ENCODE results near the gene SUGCT. TPM values are rescaled to one million over a fixed set of nuclear protein-coding genes. Genes with fewer than 3 reads are reported as not detected.

SUGCT gene
- total RNA-seq, 1 experiment from 2014 or later: 5.4 TPM

GRCh38 chr7:40843338-40843985, 708.7 kb downstream of the SUGCT start:
- no CpG with 5 or more reads among the region's 8 CpGs for WGBS (ENCODE audit: extremely low coverage, insufficient read length, low lambda C conversion rate)
- no peaks in the 10 kb centered on the region for H3K79me1 ChIP-seq (ENCODE audit: insufficient read depth, low read depth, low read length, poor library complexity, severe bottlenecking)
- Mint-ChIP-seq H3K27me3 (ENCODE audit: low read depth) (peaks cover 3% of the 10 kb centered on the region), H3K27ac (peak overlapping the region in 1 of 3 experiments; percentile 70; a peak in 2 of 7 replicates), H3K4me1 (peaks cover 0 to 4% of the 10 kb centered on the region in 2 experiments; a peak in 2 of 4 replicates), H3K4me3 (no peak overlapping the region), H3K9me3 (peaks cover 6 to 13% of the 10 kb centered on the region in 2 experiments; a peak in 4 of 5 replicates), H3K36me3 (ENCODE audit: insufficient read depth in 1 of 3, low read depth in 3 of 3) (peaks cover 4 to 27% (median 4%) of the 10 kb centered on the region in 3 experiments; a peak in 6 of 7 replicates)
- no peak overlapping the region for H2AFZ ChIP-seq (ENCODE audit: low read length)
- TF ChIP-seq, protein P1, sequence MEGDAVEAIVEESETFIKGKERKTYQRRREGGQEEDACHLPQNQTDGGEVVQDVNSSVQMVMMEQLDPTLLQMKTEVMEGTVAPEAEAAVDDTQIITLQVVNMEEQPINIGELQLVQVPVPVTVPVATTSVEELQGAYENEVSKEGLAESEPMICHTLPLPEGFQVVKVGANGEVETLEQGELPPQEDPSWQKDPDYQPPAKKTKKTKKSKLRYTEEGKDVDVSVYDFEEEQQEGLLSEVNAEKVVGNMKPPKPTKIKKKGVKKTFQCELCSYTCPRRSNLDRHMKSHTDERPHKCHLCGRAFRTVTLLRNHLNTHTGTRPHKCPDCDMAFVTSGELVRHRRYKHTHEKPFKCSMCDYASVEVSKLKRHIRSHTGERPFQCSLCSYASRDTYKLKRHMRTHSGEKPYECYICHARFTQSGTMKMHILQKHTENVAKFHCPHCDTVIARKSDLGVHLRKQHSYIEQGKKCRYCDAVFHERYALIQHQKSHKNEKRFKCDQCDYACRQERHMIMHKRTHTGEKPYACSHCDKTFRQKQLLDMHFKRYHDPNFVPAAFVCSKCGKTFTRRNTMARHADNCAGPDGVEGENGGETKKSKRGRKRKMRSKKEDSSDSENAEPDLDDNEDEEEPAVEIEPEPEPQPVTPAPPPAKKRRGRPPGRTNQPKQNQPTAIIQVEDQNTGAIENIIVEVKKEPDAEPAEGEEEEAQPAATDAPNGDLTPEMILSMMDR (conservative IDR thresholded peaks at IDR 0.05): no peak
- H2BK20ac ChIP-seq (ENCODE audit: low read depth, low read length, poor library complexity, severe bottlenecking): no peak overlapping the region
- no peaks in the 10 kb centered on the region for H3K4me1 ChIP-seq (ENCODE audit: insufficient read depth, low read length)
- no peak overlapping the region for H3K9ac ChIP-seq (ENCODE audit: extremely low read depth, insufficient read length, low read length)
- H2BK120ac ChIP-seq (ENCODE audit: low read depth, low read length, poor library complexity, severe bottlenecking): no peak overlapping the region
- H3K18ac ChIP-seq (ENCODE audit: insufficient read length, low read depth, low read length): no peak overlapping the region
- no peaks in the 10 kb centered on the region for H3K23me2 ChIP-seq (ENCODE audit: insufficient read length, low read depth, low read length, poor library complexity, severe bottlenecking)
- no peak overlapping the region for H2AK5ac ChIP-seq (ENCODE audit: insufficient read length, low read length)
- H3K27ac ChIP-seq (ENCODE audit: insufficient read length, low read depth, low read length): no peak overlapping the region
- H3K23ac ChIP-seq (ENCODE audit: insufficient read length, low read depth, low read length): no peak overlapping the region
- H3K14ac ChIP-seq (ENCODE audit: insufficient read depth, low read length): no peak overlapping the region
- H2BK12ac ChIP-seq (ENCODE audit: insufficient read length, low read depth, low read length): no peak overlapping the region
- no peak overlapping the region for H3K56ac ChIP-seq (ENCODE audit: insufficient read length, low read depth, low read length)
- no peak for DNase-seq
- no peaks in the 10 kb centered on the region for H3K9me3 ChIP-seq (ENCODE audit: control insufficient read depth, low read depth, low read length)
- H2BK15ac ChIP-seq (ENCODE audit: low read depth, low read length): no peak overlapping the region
- H4K8ac ChIP-seq (replicated peaks; ENCODE audit: insufficient read length, low read depth, low read length): no peak overlapping the region
- no peak overlapping the region for H4K91ac ChIP-seq (ENCODE audit: insufficient read length, low read depth, low read length)
- H3K4me2 ChIP-seq (ENCODE audit: insufficient read depth, insufficient read length, low read length): no peak overlapping the region
- H3K27me3 ChIP-seq (ENCODE audit: insufficient read depth, low read length): no peaks in the 10 kb centered on the region
- H4K20me1 ChIP-seq (ENCODE audit: control insufficient read depth, insufficient read depth, insufficient read length): no peaks in the 10 kb centered on the region
- H3K79me2 ChIP-seq (ENCODE audit: insufficient read depth, low read length): no peaks in the 10 kb centered on the region
- no peak overlapping the region for H3T11ph ChIP-seq (ENCODE audit: low read length)
- no peak overlapping the region for H4K5ac ChIP-seq (ENCODE audit: insufficient read length, low read depth, low read length)
- no peak overlapping the region for H2BK5ac ChIP-seq (ENCODE audit: insufficient read length, low read length)
- H3K4ac ChIP-seq (ENCODE audit: low read depth, low read length): no peak overlapping the region
